Caki2 (cell line): ENCODE results near the gene NEK1. TPM values are rescaled to one million over a fixed set of nuclear protein-coding genes. Genes with fewer than 3 reads are reported as not detected.
A peak's percentile ranks its signal among the peaks of the same experiment; 100 is the strongest.
"Not testable (repeated sequence)": the region's sequence is repeated elsewhere in the genome, so short reads cannot be mapped to it uniquely, and the experiment has no call there.

Experiments
- DNase-seq: peaks from one replicate; pipeline ENCODE4 v3.0.0-alpha.2; 2015; ENCODE audit warnings: low read depth
- in situ Hi-C: cut with HindIII; loops from 2 replicates; pipeline ENCODE4 v1.10.0; 2016; ENCODE audit warnings: low sequenced_read_pairs, low pct_unique_long_range_greater_than_20kb, mixed read lengths
- total RNA-seq: library from RNA; depleted of rRNA; stranded (reverse); fragments of >200 nt; shearing (Covaris generic); gene quantifications from 2 replicates; pipeline ENCODE4 v1.2.3, GENCODE V29; 2014; ENCODE audit warnings: low replicate concordance

Gene NEK1
- total RNA-seq, 1 experiment from 2014 or later = 6.5 TPM

DNA sequence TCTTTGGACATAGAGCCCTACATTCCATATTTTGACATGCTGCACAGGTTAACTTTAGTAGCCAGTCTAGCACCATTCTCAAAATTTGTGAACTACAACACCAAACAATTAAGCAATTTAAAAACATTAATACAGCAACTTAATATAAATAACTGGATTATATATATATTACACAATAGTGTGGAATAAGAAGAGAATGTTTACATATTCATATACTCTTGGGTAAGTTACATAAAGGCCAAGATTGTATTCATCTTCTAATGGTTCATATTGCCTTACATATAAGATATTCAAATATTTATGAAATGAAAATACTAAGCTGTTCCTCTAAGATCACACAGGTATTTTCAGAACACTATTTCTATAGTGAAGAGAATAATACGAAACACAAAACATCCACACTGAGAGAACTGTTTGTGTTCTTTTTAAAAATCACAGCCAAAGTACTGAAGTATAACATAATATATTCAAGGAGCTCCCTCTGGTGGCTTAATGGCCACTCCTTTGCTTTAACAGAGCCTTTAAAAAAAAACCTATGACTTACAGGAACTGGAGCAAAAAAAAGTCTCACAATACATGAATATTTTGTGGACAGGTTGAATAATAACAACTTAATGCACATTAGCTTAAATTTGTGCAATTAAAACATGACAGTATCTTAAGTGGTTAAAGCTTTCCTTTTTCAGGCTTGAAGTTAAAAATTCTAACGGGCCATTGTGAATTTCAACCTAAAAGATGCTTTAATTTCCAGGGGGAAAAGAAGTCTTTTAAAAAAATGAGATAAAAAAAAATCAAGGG is 46.2 kb downstream of the NEK1 start:
- peak; percentile 46 for DNase-seq
- in situ Hi-C loops = no loop called here

DNA sequence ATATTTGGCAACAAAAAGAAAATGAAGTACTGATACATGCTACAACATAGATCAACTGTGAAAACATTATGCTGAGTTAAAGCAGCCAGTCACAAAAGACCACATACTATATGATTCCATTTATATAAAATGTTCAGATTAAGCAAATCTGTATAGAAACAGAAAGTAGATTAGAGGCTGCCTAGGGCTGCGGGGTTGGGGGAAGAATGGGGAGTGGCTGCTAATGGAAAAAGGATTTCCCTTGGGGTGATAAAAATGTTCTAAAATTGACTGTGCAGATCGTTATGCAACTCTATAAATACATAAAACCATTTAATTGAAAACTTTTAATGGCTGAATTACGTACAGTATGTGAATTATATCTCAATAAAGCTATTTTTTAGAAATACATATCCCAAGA is 46.8 kb downstream of the NEK1 start:
- in situ Hi-C loops = no loop called here
- no peak for DNase-seq

GRCh38 chr4:169557061-169557636 is 55.2 kb downstream of the NEK1 start:
- DNase-seq = peak; percentile 80
- in situ Hi-C loops = no loop called here

GRCh38 chr4:169546548-169546947 is 65.8 kb downstream of the NEK1 start:
- DNase-seq, in situ Hi-C loops: not testable (repeated sequence)

- no peak for DNase-seq
- in situ Hi-C loops = no loop called here
Observed at GRCh38 chr4:169540774-169541173, 71.6 kb downstream of the NEK1 start.

- no peak for DNase-seq
- in situ Hi-C loops = no loop called here
Observed at GRCh38 chr4:169530048-169530447, 82.3 kb downstream of the NEK1 start.

- in situ Hi-C loops = no loop called here
- no peak for DNase-seq
Observed at GRCh38 chr4:169523796-169524195, 88.6 kb downstream of the NEK1 start.

GRCh38 chr4:169510617-169511016 is 101.8 kb downstream of the NEK1 start:
- in situ Hi-C loops = no loop called here
- DNase-seq = no peak

DNA sequence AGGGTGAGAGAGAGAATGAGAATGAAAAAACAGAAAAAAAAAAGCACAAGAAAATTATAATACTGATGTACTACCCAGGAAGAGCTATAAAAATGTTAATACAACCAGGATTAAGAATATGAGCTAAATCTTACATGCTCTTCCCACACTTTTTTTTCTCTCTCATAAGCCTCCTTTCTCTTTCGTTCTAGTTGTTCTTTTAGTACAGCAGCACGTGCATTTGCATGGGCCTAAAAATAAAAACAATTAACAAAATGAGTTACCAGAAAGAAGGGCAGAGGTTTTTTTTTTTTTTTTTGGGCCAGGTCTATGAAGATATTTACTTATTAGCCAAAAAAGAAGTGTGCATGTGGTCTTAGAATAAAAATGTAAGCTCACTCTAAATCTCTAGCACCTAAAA is 105.5 kb downstream of the NEK1 start:
- in situ Hi-C loops = no loop called here

DNA sequence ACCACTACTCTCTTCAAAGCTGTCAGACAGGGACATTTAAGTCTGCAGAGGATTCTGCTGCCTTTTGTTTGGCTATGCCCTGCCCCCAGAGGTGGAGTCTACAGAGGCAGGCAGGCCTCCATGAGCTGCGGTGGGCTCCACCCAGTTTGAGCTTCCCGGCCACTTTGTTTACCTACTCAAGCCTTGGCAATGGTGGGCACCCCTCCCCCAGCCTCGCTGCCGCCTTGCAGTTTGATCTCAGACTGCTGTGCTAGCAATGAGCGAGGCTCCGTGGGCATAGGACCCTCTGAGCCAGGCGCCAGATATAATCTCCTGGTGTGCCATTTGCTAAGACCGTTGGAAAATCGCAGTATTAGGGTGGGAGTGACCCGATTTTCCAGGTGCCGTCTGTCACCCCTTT is 112.5 kb downstream of the NEK1 start:
- in situ Hi-C loops, DNase-seq: not testable (repeated sequence)

More for the DNA sequence above, 105.5 kb downstream of the NEK1 start:
- no peak for DNase-seq

- DNase-seq, in situ Hi-C loops: not testable (repeated sequence)
Observed at GRCh38 chr4:169494234-169494633, 118.1 kb downstream of the NEK1 start.

DNA sequence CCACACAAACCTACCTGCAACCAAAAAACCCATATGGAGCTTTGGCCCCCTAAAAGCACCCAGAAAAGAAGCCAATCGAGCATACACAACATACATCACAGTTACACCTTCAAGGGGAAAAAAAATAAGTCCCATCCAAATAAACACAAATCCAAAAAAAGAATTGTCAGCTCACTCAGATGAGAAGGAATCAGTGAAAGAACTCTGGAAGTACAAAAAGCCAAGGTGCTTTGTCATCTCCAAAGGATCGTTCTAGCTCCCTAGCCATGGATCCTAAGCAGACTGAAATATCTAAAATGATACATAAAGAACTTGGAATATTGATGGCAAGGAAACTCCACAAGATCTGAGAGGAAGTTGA is 119.2 kb downstream of the NEK1 start:
- in situ Hi-C loops = no loop called here
- no peak for DNase-seq

GRCh38 chr4:169492436-169493163 is 119.8 kb downstream of the NEK1 start:
- DNase-seq = peak; percentile 28
- in situ Hi-C loops = no loop called here

DNA sequence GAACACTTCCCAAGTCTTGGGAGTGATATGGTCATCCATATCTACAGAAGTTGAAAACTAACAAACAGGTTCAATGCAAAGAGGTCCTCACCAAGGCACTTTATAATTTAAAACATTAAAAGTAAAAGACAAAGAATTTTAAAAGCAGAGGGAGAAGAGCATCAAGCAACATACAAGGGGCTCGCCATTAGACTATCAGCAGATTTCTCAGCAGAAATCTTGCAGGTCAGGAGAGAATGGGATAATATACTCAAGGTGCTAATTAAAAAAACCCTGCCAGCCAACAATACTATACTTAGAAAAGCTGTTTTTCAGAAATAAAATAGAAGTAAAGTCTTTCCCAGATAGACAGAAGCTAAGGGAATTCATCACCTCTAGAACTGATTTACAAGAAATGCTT is 121.2 kb downstream of the NEK1 start:
- in situ Hi-C loops = no loop called here

GRCh38 chr4:169489306-169489705 is 123.1 kb downstream of the NEK1 start:
- in situ Hi-C loops = no loop called here
- DNase-seq = no peak

More for the DNA sequence above, 121.2 kb downstream of the NEK1 start:
- no peak for DNase-seq

DNA sequence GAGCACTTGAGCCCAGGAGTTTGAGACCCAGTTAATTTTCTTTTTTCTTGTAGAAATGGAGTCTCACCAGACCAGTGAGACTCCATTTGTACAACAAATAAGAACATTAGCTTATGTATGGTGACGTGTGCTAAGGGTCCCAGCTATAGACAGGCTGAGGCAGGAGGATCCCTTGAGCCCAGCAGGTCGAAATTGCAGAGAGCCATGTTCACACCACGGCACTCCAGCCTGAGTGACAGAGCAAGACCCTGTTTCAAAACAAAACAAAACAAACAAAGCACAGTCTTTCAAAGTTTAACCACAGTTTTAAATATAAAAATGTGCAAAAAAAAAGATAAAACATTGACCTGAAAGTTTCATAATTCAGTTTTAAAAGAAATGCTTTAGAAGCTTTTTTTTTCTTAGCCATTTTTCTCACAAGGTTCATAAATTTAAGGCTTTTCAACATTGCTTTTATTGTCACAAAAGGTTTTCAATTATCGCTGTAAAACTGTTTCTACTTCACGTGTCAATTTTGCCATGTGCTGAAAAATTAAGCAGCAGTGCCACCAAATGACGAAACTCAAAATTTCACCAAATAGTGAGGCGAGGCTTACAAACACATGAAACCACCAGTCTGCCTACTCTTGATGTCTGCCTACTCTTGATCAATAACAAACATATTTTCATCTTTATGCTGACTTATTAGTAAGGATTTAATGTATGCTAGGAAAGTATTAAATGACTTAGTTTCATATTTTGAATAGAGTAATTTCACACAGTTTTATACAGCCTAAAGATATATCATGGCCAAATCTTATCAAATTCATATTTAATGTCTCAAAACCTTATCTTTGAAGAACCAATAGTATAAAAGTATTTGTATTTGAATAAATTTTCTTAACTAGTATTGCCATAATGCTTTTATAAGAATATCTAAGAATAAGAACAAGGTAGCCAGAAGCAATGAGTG is 126.3 kb downstream of the NEK1 start:
- in situ Hi-C loops = no loop called here
- peak; percentile 34 for DNase-seq

DNA sequence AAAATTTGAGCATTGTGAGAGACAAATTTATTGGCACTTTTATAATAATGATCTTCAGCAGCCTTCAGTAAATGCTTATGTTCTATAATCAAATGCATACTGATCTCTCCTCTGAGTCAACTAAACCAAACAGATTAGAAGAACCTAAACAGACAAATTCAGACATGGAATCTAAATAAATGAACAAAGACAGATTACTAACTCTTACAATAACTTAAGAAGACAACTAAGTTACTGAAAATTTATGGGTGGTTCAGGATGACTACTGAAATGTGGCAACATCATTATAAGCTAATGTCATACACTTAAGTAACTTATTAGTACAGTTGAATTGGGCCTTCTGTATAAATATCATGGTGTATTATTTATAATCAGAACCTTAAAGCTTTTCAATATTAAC is 127.3 kb downstream of the NEK1 start:
- peak; percentile 38 for DNase-seq
- in situ Hi-C loops = no loop called here

DNA sequence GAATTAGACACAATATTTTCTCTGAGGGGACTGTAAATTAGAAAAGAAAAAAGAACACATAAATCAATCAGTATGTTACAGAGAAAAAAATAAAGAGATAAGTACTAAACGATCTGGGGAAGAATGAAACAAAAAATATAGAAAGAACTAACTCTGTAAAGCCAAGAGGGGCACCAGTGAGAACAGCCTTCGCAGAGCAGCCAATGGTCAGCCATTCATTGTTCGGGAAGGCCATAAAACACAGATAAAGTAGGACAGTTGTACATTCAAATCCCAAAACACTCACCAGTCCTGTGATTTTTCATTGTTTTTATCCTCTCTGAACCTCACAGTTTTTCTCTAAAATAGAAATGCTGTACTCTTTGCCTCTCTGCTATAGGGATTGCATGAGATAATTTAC is 127.9 kb downstream of the NEK1 start:
- in situ Hi-C loops = no loop called here
- no peak for DNase-seq
